Loucy (cell line): Measurements from ENCODE around the gene COMMD1.

Experiments
- H2AFZ ChIP-seq: fragments of 200-600 bp; sonication (generic); 2 replicates; pipeline ENCODE4 v1.6.0; 2016; ENCODE audit warnings: antibody characterized with exemption, mild to moderate bottlenecking, low read length, moderate library complexity
- H3F3A ChIP-seq: fragments of 200-600 bp; 2 replicates; pipeline ENCODE4 v1.6.0; 2016; ENCODE audit warnings: antibody characterized with exemption, low read depth, mild to moderate bottlenecking
- H3K27me3 ChIP-seq: fragments of 200-600 bp; sonication (generic); 2 replicates; pipeline ENCODE4 v1.6.1; 2014; ENCODE audit warnings: low read length, mild to moderate bottlenecking; ENCODE audit not compliant: insufficient read depth, poor library complexity, severe bottlenecking
- H3K36me3 ChIP-seq: fragments of 200-600 bp; sonication (generic); 2 replicates; pipeline ENCODE4 v1.6.1; 2016; ENCODE audit warnings: low read length; ENCODE audit not compliant: insufficient read depth
- H3K4me1 ChIP-seq: fragments of 200-600 bp; sonication (generic); 2 replicates; pipeline ENCODE4 v1.5.1; 2014; ENCODE audit warnings: low read length, mild to moderate bottlenecking; ENCODE audit not compliant: insufficient read depth, poor library complexity, severe bottlenecking
- H3K4me2 ChIP-seq: fragments of 200-600 bp; sonication (generic); 2 replicates; pipeline ENCODE4 v1.6.0; 2014; ENCODE audit warnings: antibody characterized with exemption, low read length, low read depth, mild to moderate bottlenecking; ENCODE audit not compliant: poor library complexity, severe bottlenecking
- H3K4me3 ChIP-seq: fragments of 200-600 bp; sonication (generic); 2 replicates; pipeline ENCODE4 v1.5.1; 2014; ENCODE audit warnings: low read length, mild to moderate bottlenecking, mixed read lengths; ENCODE audit not compliant: poor library complexity, severe bottlenecking
- H3K79me2 ChIP-seq: fragments of 200-600 bp; sonication (generic); 2 replicates; pipeline ENCODE4 v1.6.1; 2014; ENCODE audit warnings: low read length; ENCODE audit not compliant: insufficient read depth
- H3K9ac ChIP-seq: fragments of 200-600 bp; sonication (generic); 2 replicates; pipeline ENCODE4 v1.6.0; 2014; ENCODE audit warnings: mild to moderate bottlenecking, low read depth, low read length, moderate library complexity; ENCODE audit not compliant: poor library complexity, severe bottlenecking
- H3K9me2 ChIP-seq: fragments of 200-600 bp; sonication (generic); replicated peaks from 2 replicates; pipeline ENCODE4 v1.6.1; 2016; ENCODE audit warnings: low read depth, low read length, mixed read lengths
- H3K9me3 ChIP-seq: fragments of 200-600 bp; sonication (generic); 2 replicates; pipeline ENCODE4 v1.6.1; 2014; ENCODE audit warnings: mild to moderate bottlenecking, antibody characterized with exemption, low read length, low read depth; ENCODE audit not compliant: insufficient read depth
- H4K20me1 ChIP-seq: fragments of 200-600 bp; sonication (generic); 2 replicates; pipeline ENCODE4 v1.6.0; 2014; ENCODE audit warnings: antibody characterized with exemption, low read length, mild to moderate bottlenecking; ENCODE audit not compliant: insufficient read depth, poor library complexity, severe bottlenecking
- CTCF ChIP-seq: fragments of 200-600 bp; sonication (generic); conservative IDR thresholded peaks from 2 replicates; pipeline ENCODE4 v1.5.1; 2014; ENCODE audit warnings: mild to moderate bottlenecking, antibody characterized with exemption, low read length
- EZH2phosphoT487 ChIP-seq: fragments of 200-600 bp; IDR thresholded peaks from 2 replicates; pipeline ENCODE4 v1.6.1; 2018; ENCODE audit warnings: antibody characterized with exemption, mild to moderate bottlenecking, moderate library complexity, borderline replicate concordance

COMMD1 gene

GRCh38 chr2:62149708-62150107, 244.2 kb downstream of the COMMD1 start:
- no peak overlapping the region for H3K4me3 ChIP-seq
- H3K4me1 ChIP-seq = peaks cover 48% of the 10 kb centered on the region
- no peaks in the 10 kb centered on the region for H3K27me3 ChIP-seq
- TF ChIP-seq CTCF = no peak
- no peak for TF ChIP-seq EZH2phosphoT487
- no peaks in the 10 kb centered on the region for H3K36me3 ChIP-seq
- H3K9me2 ChIP-seq = no peaks in the 10 kb centered on the region
- H3F3A ChIP-seq = 0 out of 2 replicates have a peak, but pooled peaks cover 2% of the 10 kb centered on the region
- no peak overlapping the region for H2AFZ ChIP-seq
- H3K9me3 ChIP-seq = no peaks in the 10 kb centered on the region
- H3K9ac ChIP-seq = peak overlapping the region; percentile 16
- peak overlapping the region; percentile 42 for H3K4me2 ChIP-seq
- H4K20me1 ChIP-seq = no peaks in the 10 kb centered on the region
- peaks cover 47% of the 10 kb centered on the region for H3K79me2 ChIP-seq

GRCh38 chr2:62150597-62151305, 245.3 kb downstream of the COMMD1 start:
- Histone ChIP-seq H3K4me2 (no peak overlapping the region), H3F3A (0 out of 2 replicates have a peak, but pooled peaks cover 2% of the 10 kb centered on the region), H2AFZ (no peak overlapping the region), H3K79me2 (peaks cover 37% of the 10 kb centered on the region), H3K9ac (peak overlapping the region; percentile 15), H4K20me1 (no peaks in the 10 kb centered on the region), H3K4me3 (no peak overlapping the region), H3K36me3 (no peaks in the 10 kb centered on the region), H3K4me1 (peaks cover 38% of the 10 kb centered on the region), H3K9me3 (peaks cover 6% of the 10 kb centered on the region; the same call in 1 of the 2 replicates), H3K27me3 (no peaks in the 10 kb centered on the region), H3K9me2 (no peaks in the 10 kb centered on the region)
- TF ChIP-seq EZH2phosphoT487 (no peak), CTCF (no peak)

GRCh38 chr2:62151306-62151638, 245.8 kb downstream of the COMMD1 start:
- Histone ChIP-seq H3K9me2 (no peaks in the 10 kb centered on the region), H3K4me3 (no peak overlapping the region), H3K27me3 (no peaks in the 10 kb centered on the region), H3K9ac (peak overlapping the region; percentile 15), H3K36me3 (no peaks in the 10 kb centered on the region), H4K20me1 (no peaks in the 10 kb centered on the region), H2AFZ (no peak overlapping the region), H3K4me1 (peaks cover 35% of the 10 kb centered on the region), H3F3A (0 out of 2 replicates have a peak, but pooled peaks cover 2% of the 10 kb centered on the region), H3K4me2 (no peak overlapping the region), H3K79me2 (peaks cover 33% of the 10 kb centered on the region), H3K9me3 (peaks cover 6% of the 10 kb centered on the region; the same call in 1 of the 2 replicates)
- TF ChIP-seq EZH2phosphoT487 = no peak
- no peak for TF ChIP-seq CTCF
